ENCODE measurements around the gene AKIRIN2.

DNA sequence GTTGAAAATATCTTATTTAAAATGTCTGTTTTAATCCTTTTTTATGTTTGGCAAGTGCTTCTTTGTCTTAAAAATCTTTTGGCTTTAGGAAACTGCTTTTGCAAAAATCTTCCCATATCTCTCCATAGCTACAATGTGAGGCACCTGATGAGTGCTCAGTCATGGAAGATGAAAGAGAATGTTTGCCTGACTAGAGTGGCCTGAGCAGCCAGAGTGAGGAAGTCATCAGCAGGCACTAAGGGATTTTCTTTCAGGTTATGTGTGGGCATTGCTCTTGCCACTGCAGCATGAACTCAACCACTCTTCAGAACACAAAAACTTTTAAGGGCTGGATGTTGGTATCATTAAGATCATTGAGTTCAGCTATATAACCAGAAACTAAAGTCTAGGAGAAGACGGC lies 47.9 kb downstream of the AKIRIN2 start:
- TF ChIP-seq POLR2A (IDR thresholded peaks at IDR 0.05; ENCODE audit: low read length) = no peak
- no peak for TF ChIP-seq GATA1 (IDR thresholded peaks at IDR 0.05; ENCODE audit: low read depth, low read length)
